HG03060 (cell line): ENCODE data around the gene FBN1.

ENCODE experiments used
- ATAC-seq: cut with Tn5 transposase; IDR thresholded peaks from one replicate; pipeline ENCODE4 v1.9.1; 2021; ENCODE audit warnings: low read depth, moderate number of reproducible peaks; ENCODE audit not compliant: unreplicated experiment

FBN1 gene

GRCh38 chr15:48477795-48478360 lies 167.6 kb downstream of the FBN1 start:
- no peak for ATAC-seq

GRCh38 chr15:48475600-48476395 lies 169.7 kb downstream of the FBN1 start:
- ATAC-seq, result no peak

GRCh38 chr15:48473667-48474066 lies 171.8 kb downstream of the FBN1 start:
- ATAC-seq, result no peak

- no peak for ATAC-seq
Observed at GRCh38 chr15:48472756-48473155, 172.8 kb downstream of the FBN1 start.

GRCh38 chr15:48471073-48471472 lies 174.4 kb downstream of the FBN1 start:
- ATAC-seq, result no peak

GRCh38 chr15:48470096-48470495 lies 175.4 kb downstream of the FBN1 start:
- ATAC-seq, result no peak

- ATAC-seq, result no peak
Observed at GRCh38 chr15:48469681-48470080, 175.8 kb downstream of the FBN1 start.

- no peak for ATAC-seq
Observed at GRCh38 chr15:48469271-48469670, 176.2 kb downstream of the FBN1 start.

GRCh38 chr15:48467801-48468200 lies 177.7 kb downstream of the FBN1 start:
- no peak for ATAC-seq

GRCh38 chr15:48466820-48467219 lies 178.7 kb downstream of the FBN1 start:
- no peak for ATAC-seq

- no peak for ATAC-seq
Observed at GRCh38 chr15:48466079-48466478, 179.4 kb downstream of the FBN1 start.

- no peak for ATAC-seq
Observed at GRCh38 chr15:48465410-48465809, 180.1 kb downstream of the FBN1 start.

- ATAC-seq, result no peak
Observed at GRCh38 chr15:48463366-48463880, 182.1 kb downstream of the FBN1 start.

GRCh38 chr15:48462688-48463087 lies 182.8 kb downstream of the FBN1 start:
- no peak for ATAC-seq

GRCh38 chr15:48459571-48460442 lies 185.7 kb downstream of the FBN1 start:
- ATAC-seq, result no peak

GRCh38 chr15:48458876-48459275 lies 186.6 kb downstream of the FBN1 start:
- ATAC-seq, result no peak

GRCh38 chr15:48456134-48456533 lies 189.4 kb downstream of the FBN1 start:
- no peak for ATAC-seq

GRCh38 chr15:48451736-48452135 lies 193.8 kb downstream of the FBN1 start:
- no peak for ATAC-seq

- no peak for ATAC-seq
Observed at GRCh38 chr15:48451241-48451640, 194.3 kb downstream of the FBN1 start.

- no peak for ATAC-seq
Observed at GRCh38 chr15:48449734-48450133, 195.8 kb downstream of the FBN1 start.

- no peak for ATAC-seq
Observed at GRCh38 chr15:48447657-48448056, 197.9 kb downstream of the FBN1 start.
